ENCODE measurements around the gene RBM17.
"Not testable (repeated sequence)": the region's sequence is repeated elsewhere in the genome, so short reads cannot be mapped to it uniquely, and the experiment has no call there.

Gene RBM17

DNA sequence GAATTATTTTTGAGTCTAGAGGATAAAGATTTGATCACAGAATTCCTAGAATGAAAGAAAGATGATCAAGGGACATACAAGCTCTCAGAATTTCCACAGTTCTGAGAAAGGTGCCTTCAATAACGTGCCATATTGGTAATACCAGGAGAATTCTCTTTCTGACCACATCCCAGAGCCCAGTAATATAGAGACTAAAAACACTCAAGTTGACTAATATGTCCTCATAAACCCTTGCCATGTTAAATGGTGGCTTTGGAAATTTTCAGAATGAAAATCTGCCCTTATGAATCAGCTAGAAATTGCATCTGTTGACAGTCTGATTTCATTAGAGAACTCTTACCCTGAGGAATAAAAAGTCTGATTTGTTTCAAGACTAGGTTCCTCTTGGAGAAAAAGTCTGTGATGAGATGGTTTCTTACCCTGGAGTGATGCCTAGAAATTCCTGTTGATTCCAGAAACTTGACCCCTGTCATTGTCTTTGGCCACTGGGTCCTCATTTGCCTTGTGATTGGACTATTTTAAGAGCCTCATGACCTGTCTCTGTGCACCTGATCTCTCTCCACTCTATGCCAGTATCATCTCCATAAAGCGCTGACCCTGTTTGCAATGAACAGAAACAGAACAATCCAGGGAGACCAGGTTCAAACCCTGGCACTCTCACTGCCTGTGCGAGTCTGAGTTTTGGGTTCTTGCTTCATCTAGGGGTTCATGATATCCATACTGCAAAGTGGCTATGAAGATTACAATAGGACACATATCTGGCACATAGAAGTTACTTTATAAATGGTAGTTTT, 30.0 kb upstream of the RBM17 start:
- H3K4me3 ChIP-seq (ENCODE audit: low read depth, low read length) = no peak overlapping the region
- TF ChIP-seq, protein P1, sequence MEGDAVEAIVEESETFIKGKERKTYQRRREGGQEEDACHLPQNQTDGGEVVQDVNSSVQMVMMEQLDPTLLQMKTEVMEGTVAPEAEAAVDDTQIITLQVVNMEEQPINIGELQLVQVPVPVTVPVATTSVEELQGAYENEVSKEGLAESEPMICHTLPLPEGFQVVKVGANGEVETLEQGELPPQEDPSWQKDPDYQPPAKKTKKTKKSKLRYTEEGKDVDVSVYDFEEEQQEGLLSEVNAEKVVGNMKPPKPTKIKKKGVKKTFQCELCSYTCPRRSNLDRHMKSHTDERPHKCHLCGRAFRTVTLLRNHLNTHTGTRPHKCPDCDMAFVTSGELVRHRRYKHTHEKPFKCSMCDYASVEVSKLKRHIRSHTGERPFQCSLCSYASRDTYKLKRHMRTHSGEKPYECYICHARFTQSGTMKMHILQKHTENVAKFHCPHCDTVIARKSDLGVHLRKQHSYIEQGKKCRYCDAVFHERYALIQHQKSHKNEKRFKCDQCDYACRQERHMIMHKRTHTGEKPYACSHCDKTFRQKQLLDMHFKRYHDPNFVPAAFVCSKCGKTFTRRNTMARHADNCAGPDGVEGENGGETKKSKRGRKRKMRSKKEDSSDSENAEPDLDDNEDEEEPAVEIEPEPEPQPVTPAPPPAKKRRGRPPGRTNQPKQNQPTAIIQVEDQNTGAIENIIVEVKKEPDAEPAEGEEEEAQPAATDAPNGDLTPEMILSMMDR (IDR thresholded peaks at IDR 0.05; ENCODE audit: low read depth, low read length, missing control alignments) = no peak
- DNase-seq (ENCODE audit: low read depth) = no peak

DNA sequence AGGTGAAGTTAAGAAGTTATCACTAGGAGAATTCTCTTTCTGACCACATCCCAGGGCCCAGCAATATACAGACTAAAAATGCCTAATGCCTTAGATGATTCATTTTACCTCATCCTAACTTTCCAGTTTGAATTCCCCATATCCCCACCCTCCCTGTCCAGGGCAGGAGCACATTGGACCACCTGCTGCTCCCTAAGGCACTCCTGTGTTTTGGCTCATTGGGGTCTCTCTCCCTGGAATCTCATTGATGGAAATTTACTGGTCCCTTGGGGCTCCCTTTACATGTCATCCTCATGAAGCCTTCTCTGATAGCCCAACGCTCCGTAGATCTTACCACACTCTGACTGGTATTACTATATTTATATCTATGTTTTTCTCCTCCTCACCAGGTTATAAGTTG, 29.3 kb upstream of the RBM17 start:
- DNase-seq (ENCODE audit: low read depth) = no peak
- H3K4me3 ChIP-seq (ENCODE audit: low read depth, low read length) = no peak overlapping the region
- TF ChIP-seq, protein P1 (IDR thresholded peaks at IDR 0.05; ENCODE audit: low read depth, low read length, missing control alignments) = no peak

DNA sequence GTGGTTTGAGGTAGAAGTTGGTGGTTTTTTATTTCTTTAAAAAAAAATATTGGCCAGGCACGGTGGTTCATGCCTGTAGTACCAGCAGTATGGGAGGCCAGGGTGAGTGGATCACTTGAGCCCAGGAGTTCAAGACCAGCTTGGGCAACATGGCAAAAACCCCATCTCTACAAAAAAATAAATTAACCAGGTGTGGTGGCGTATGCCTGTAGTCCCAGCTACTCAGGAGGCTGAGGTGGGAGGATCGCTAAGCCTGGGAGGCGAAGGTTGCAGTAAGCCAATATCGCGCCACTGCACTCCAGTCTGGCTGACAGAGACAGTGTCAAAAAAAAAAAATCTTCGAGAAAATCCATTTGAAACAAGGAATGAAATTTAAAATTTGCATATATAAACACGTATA, 27.8 kb upstream of the RBM17 start:
- TF ChIP-seq, protein P1 (IDR thresholded peaks at IDR 0.05; ENCODE audit: low read depth, low read length, missing control alignments) = no peak
- H3K4me3 ChIP-seq (ENCODE audit: low read depth, low read length) = no peak overlapping the region
- no peak for DNase-seq (ENCODE audit: low read depth)

DNA sequence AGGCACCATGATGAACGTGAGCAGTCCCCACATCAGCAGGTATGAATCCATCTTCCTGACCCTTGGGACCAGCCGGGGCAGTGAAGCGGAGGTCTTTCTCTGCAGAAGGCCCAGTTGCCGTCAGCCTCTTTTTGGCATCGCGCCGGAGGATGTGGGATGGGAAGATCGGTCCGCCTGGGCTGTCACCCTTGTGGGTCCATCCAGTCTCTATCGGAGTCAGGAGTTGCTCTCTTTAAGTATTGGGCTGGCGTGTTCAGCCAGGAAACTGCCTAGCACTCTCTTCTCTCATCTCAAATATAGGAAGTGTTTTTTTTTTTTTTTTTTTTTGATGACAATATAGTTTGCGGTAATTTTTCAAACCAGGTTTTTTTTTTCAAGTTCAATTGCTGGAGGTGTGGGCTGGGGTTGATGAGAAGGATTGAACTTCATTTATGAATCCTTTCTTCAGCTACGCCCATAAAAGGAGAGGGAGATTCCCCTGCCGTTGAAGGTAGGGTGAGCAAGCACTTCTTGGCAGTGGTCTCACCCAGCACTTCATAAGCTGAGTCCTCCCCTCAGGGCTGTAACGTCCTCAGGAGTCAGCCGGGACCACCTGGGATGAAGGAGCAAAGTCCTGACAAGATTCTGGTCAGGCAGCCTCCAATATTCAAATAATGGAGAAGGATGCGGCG, 26.6 kb upstream of the RBM17 start, which contains the start of gene IL2RA:
IL2RA (minus strand) TSS at position 267 of the 671 bp plus-strand sequence; CDS start at position 51, 216 bp downstream.
- no peak for DNase-seq (ENCODE audit: low read depth)
- peak within 1 kb of the TSS; percentile 36 for H3K4me3 ChIP-seq (ENCODE audit: low read depth, low read length)
- TF ChIP-seq, protein P1 (IDR thresholded peaks at IDR 0.05; ENCODE audit: low read depth, low read length, missing control alignments) = no peak

DNA sequence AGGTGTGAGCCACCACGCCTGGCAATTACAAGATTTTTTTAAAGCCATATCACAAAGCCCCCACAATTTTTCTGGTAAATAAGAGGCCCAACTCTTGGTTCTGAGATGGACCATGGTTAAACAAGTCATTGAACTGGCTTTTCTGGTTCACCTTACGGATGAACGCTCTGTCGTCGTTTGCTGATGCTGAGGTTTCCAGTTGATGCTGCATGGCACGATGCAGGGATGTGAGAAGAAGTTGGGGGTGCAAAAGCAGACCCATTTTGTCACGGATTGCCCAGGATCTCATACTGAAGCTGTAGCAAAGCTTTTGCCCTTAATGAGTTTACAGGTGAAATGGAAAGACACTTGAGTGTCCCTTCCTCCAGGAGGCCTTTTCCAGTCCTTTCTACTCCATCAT, 24.7 kb upstream of the RBM17 start:
- TF ChIP-seq, protein P1 (IDR thresholded peaks at IDR 0.05; ENCODE audit: low read depth, low read length, missing control alignments) = no peak
- H3K4me3 ChIP-seq (ENCODE audit: low read depth, low read length) = no peak overlapping the region
- DNase-seq (ENCODE audit: low read depth) = no peak

DNA sequence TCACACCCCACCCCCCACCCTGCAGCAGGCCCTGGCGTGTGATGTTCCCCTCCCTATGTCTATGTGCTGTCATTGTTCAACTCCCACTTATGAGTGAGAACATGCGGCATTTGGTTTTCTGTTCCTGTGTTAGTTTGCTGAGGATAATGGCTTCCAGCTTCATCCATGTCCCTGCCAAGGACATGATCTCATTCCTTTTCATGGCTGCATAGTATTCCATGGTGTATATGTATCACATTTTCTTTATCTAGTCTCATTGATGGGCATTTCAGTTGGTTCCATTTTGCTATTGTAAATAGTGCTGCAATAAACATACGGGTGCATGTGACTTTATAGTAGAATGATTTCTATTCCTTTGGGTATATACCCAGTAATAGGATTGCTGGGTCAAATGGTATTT, 24.1 kb upstream of the RBM17 start:
- not testable (repeated sequence) for H3K4me3 ChIP-seq (ENCODE audit: low read depth, low read length); DNase-seq (ENCODE audit: low read depth)

DNA sequence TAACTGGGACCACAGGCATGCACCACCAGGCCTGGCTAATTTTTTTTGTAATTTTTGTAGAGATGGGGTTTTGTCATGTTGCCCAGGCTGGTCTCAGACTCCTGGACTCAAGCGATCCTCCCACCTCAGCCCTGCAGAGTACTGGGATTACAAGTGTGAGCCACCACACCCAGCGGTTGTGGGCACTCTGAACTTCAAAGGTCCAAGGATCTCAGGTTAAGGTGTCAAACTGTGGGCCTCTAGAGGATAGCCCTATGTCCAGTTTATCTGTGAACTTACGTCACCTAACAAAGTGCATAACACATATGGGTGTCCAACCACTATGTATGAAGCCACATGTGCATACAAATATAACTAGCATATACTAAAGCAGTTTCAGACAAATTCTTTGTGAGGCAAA, 23.4 kb upstream of the RBM17 start:
- TF ChIP-seq, protein P1 (IDR thresholded peaks at IDR 0.05; ENCODE audit: low read depth, low read length, missing control alignments) = no peak
- no peak overlapping the region for H3K4me3 ChIP-seq (ENCODE audit: low read depth, low read length)
- DNase-seq (ENCODE audit: low read depth) = no peak

Data from GM12864 (cell line).